Left lobe of liver (tissue), 2 donors: ENCODE data around the gene ADAMTS17. TPM values are rescaled to one million over a fixed set of nuclear protein-coding genes. Genes with fewer than 3 reads are reported as not detected.

Experiments used
- ATAC-seq: fragments of 200-7000 bp; cut with Tn5 transposase; one replicate; pipeline ENCODE4 v1.9.1; 2020; ENCODE audit warnings: mild to moderate bottlenecking, moderate library complexity
- DNase-seq: peaks from one replicate; pipeline ENCODE4 v3.0.0-alpha.2; 2020; ENCODE audit warnings: low spot score
- total RNA-seq: library from RNA; stranded (reverse); gene quantifications from one replicate; pipeline ENCODE4 v1.2.1, GENCODE V29; 2021
- donor health status: DM: no; HTN: no; CAD: no; lungs with moderate emphysema.
- donor health status: DM: no; HTN: yes; CAD: no.

ADAMTS17 gene
- total RNA-seq, 1 donor from 2014 or later = 22.4 TPM

- ATAC-seq (no peak), DNase-seq (no peak)
These were observed 223.2 kb downstream of the ADAMTS17 start for GRCh38 chr15:100118546-100118945.

GRCh38 chr15:100116416-100117190, 225.2 kb downstream of the ADAMTS17 start:
- ATAC-seq = peak; percentile 21
- DNase-seq = no peak

GRCh38 chr15:100115711-100116090, 226.1 kb downstream of the ADAMTS17 start:
- ATAC-seq = no peak
- DNase-seq = no peak

- ATAC-seq = no peak
- DNase-seq = no peak
These were observed 226.6 kb downstream of the ADAMTS17 start for GRCh38 chr15:100115066-100115710.

- ATAC-seq (no peak), DNase-seq (no peak)
These were observed 227.2 kb downstream of the ADAMTS17 start for GRCh38 chr15:100114571-100114970.

- no peak for DNase-seq
- ATAC-seq = peak; percentile 59
These were observed 227.7 kb downstream of the ADAMTS17 start for GRCh38 chr15:100114100-100114499.

GRCh38 chr15:100113351-100114080, 228.3 kb downstream of the ADAMTS17 start:
- DNase-seq = no peak
- ATAC-seq = no peak

GRCh38 chr15:100112636-100113305, 229.0 kb downstream of the ADAMTS17 start:
- ATAC-seq = no peak
- DNase-seq = no peak

GRCh38 chr15:100112061-100112420, 229.7 kb downstream of the ADAMTS17 start:
- ATAC-seq (no peak), DNase-seq (no peak)

GRCh38 chr15:100111125-100112060, 230.4 kb downstream of the ADAMTS17 start:
- peak; percentile 41 for ATAC-seq
- peak; percentile 41 for DNase-seq

GRCh38 chr15:100109486-100110035, 232.2 kb downstream of the ADAMTS17 start:
- ATAC-seq = no peak
- DNase-seq = peak; percentile 24

- ATAC-seq (no peak), DNase-seq (peak; percentile 26)
These were observed 232.9 kb downstream of the ADAMTS17 start for GRCh38 chr15:100108846-100109245.

- peak; percentile 8 for DNase-seq
- ATAC-seq = no peak
These were observed 233.4 kb downstream of the ADAMTS17 start for GRCh38 chr15:100108346-100108745.

GRCh38 chr15:100107606-100108225, 234.1 kb downstream of the ADAMTS17 start:
- DNase-seq (peak; percentile 15), ATAC-seq (no peak)

GRCh38 chr15:100107151-100107550, 234.6 kb downstream of the ADAMTS17 start:
- DNase-seq (peak; percentile 16), ATAC-seq (no peak)

- ATAC-seq (no peak), DNase-seq (peak; percentile 23)
These were observed 235.0 kb downstream of the ADAMTS17 start for GRCh38 chr15:100106732-100107131.

GRCh38 chr15:100105101-100105500, 236.7 kb downstream of the ADAMTS17 start:
- ATAC-seq = no peak
- DNase-seq = no peak

- DNase-seq (no peak), ATAC-seq (no peak)
These were observed 237.5 kb downstream of the ADAMTS17 start for GRCh38 chr15:100104245-100104644.

GRCh38 chr15:100103828-100104227, 237.9 kb downstream of the ADAMTS17 start:
- ATAC-seq (no peak), DNase-seq (no peak)
